ENCODE data around the gene SLC37A2. TPM values are rescaled to one million over a fixed set of nuclear protein-coding genes. Genes with fewer than 3 reads are reported as not detected.

The SLC37A2 gene
- polyA plus RNA-seq, 1 of the 3 experiments (the other 2 are of a cell fraction), result 0.44 TPM

GRCh38 chr11:125085301-125086081 is 22.4 kb downstream of the SLC37A2 start:
- Histone ChIP-seq H3K36me3 (replicated peaks in 1 of 2; ENCODE audit: control insufficient read depth in 1 of 2, insufficient read depth in 2 of 2, low read length in 1 of 2) (no peaks in the 10 kb centered on the region), H2AFZ (ENCODE audit: low read depth) (no peak overlapping the region), H3K79me2 (ENCODE audit: insufficient read depth) (no peaks in the 10 kb centered on the region), H3F3A (replicated peaks; ENCODE audit: insufficient read depth) (no peaks in the 10 kb centered on the region), H4K20me1 (ENCODE audit: insufficient read depth) (no peaks in the 10 kb centered on the region), H3K4me2 (no peak overlapping the region), H3K4me3 (ENCODE audit: low read depth in 2 of 2, low read length in 1 of 2) (no peak overlapping the region), H3K27ac (ENCODE audit: low read depth in 2 of 2, low read length in 1 of 2) (no peak overlapping the region), H3K27me3 (ENCODE audit: insufficient read depth) (no peaks in the 10 kb centered on the region), H3K4me1 (ENCODE audit: control insufficient read depth in 1 of 2, insufficient read depth in 2 of 2, low read depth in 1 of 2, low read length in 1 of 2) (no peaks in the 10 kb centered on the region), H3K9me3 (no peaks in the 10 kb centered on the region), H3K9me2 (no peaks in the 10 kb centered on the region), H3K9ac (no peak overlapping the region)
- DNase-seq, result peak; percentile 30
- ChIA-PET POLR2A (no interaction called here), CTCF (interaction anchor here (0.9 to 1.3 kb wide), 3 partner anchors 263 to 344 kb away, joined by 3 read pairs; no protein-coding TSS in a partner anchor)
- TF ChIP-seq, protein P1, sequence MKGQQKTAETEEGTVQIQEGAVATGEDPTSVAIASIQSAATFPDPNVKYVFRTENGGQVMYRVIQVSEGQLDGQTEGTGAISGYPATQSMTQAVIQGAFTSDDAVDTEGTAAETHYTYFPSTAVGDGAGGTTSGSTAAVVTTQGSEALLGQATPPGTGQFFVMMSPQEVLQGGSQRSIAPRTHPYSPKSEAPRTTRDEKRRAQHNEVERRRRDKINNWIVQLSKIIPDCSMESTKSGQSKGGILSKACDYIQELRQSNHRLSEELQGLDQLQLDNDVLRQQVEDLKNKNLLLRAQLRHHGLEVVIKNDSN (IDR thresholded peaks at IDR 0.05; ENCODE audit: borderline replicate concordance, low read depth), result no peak
- 90% methylated on average over 7 of the region's 20 CpGs for WGBS (ENCODE audit: low lambda C conversion rate)

GRCh38 chr11:125086633-125087296 is 23.7 kb downstream of the SLC37A2 start:
- H3K4me1 ChIP-seq (ENCODE audit: control insufficient read depth in 1 of 2, insufficient read depth in 2 of 2, low read depth in 1 of 2, low read length in 1 of 2), result peaks cover 2 to 4% of the 10 kb centered on the region in 2 experiments; a peak in 2 of 4 replicates
- CTCF ChIA-PET, result interaction anchor here (1.0 to 6.0 kb wide), 4 partner anchors 259 to 342 kb away, joined by 3 to 90 read pairs (median 3); no protein-coding TSS in a partner anchor
- POLR2A ChIA-PET, result no interaction called here
- peaks cover 2% of the 10 kb centered on the region for H3F3A ChIP-seq (replicated peaks; ENCODE audit: insufficient read depth)
- H3K4me3 ChIP-seq (ENCODE audit: low read depth in 2 of 2, low read length in 1 of 2), result no peak overlapping the region
- no peaks in the 10 kb centered on the region for H3K9me3 ChIP-seq
- no peak overlapping the region for H2AFZ ChIP-seq (ENCODE audit: low read depth)
- no peaks in the 10 kb centered on the region for H3K36me3 ChIP-seq (replicated peaks in 1 of 2; ENCODE audit: control insufficient read depth in 1 of 2, insufficient read depth in 2 of 2, low read length in 1 of 2)
- TF ChIP-seq MAX (IDR thresholded peaks at IDR 0.05; ENCODE audit: low read depth), result no peak
- TF ChIP-seq, protein P2, sequence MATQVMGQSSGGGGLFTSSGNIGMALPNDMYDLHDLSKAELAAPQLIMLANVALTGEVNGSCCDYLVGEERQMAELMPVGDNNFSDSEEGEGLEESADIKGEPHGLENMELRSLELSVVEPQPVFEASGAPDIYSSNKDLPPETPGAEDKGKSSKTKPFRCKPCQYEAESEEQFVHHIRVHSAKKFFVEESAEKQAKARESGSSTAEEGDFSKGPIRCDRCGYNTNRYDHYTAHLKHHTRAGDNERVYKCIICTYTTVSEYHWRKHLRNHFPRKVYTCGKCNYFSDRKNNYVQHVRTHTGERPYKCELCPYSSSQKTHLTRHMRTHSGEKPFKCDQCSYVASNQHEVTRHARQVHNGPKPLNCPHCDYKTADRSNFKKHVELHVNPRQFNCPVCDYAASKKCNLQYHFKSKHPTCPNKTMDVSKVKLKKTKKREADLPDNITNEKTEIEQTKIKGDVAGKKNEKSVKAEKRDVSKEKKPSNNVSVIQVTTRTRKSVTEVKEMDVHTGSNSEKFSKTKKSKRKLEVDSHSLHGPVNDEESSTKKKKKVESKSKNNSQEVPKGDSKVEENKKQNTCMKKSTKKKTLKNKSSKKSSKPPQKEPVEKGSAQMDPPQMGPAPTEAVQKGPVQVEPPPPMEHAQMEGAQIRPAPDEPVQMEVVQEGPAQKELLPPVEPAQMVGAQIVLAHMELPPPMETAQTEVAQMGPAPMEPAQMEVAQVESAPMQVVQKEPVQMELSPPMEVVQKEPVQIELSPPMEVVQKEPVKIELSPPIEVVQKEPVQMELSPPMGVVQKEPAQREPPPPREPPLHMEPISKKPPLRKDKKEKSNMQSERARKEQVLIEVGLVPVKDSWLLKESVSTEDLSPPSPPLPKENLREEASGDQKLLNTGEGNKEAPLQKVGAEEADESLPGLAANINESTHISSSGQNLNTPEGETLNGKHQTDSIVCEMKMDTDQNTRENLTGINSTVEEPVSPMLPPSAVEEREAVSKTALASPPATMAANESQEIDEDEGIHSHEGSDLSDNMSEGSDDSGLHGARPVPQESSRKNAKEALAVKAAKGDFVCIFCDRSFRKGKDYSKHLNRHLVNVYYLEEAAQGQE (IDR thresholded peaks at IDR 0.05; ENCODE audit: low read depth, low read length), result no peak
- no peak for TF ChIP-seq SMC3 (IDR thresholded peaks at IDR 0.05; ENCODE audit: low read depth, low read length)
- TF ChIP-seq NRF1 (IDR thresholded peaks at IDR 0.05; ENCODE audit: low read depth, low read length), result no peak
- no peak for TF ChIP-seq RCOR1 (IDR thresholded peaks at IDR 0.05; ENCODE audit: low read length)
- no peak for TF ChIP-seq GABPA (IDR thresholded peaks at IDR 0.05; ENCODE audit: low read depth)
- H3K27me3 ChIP-seq (ENCODE audit: insufficient read depth), result no peaks in the 10 kb centered on the region
- no peak overlapping the region for H3K4me2 ChIP-seq
- WGBS (ENCODE audit: low lambda C conversion rate), result 87% methylated on average over 11 of the region's 14 CpGs
- no peaks in the 10 kb centered on the region for H3K79me2 ChIP-seq (ENCODE audit: insufficient read depth)
- no peaks in the 10 kb centered on the region for H4K20me1 ChIP-seq (ENCODE audit: insufficient read depth)
- H3K9me2 ChIP-seq, result no peaks in the 10 kb centered on the region
- H3K27ac ChIP-seq (ENCODE audit: low read depth in 2 of 2, low read length in 1 of 2), result no peak overlapping the region
- H3K9ac ChIP-seq, result no peak overlapping the region
- DNase-seq, result no peak

All from SK-N-SH (cell line).